H1 (cell line): ENCODE data around the gene FAM53B. TPM values are rescaled to one million over a fixed set of nuclear protein-coding genes. Genes with fewer than 3 reads are reported as not detected.

Experiments
- CTCF ChIA-PET: fragments of 300-600 bp; sonication (Branson Sonifier 250); formaldehyde crosslinking; loops from one replicate; lab custom pipeline; 2021; ENCODE audit not compliant: partially characterized antibody; lab: Charles Lee
- POLR2A ChIA-PET: fragments of 300-600 bp; sonication (Branson Sonifier 250); formaldehyde crosslinking; loops from one replicate; lab custom pipeline; 2021; ENCODE audit warnings: inconsistent platforms; ENCODE audit not compliant: partially characterized antibody; lab: Charles Lee
- DNase-seq, 2 experiments: peaks; one replicate each; pipeline versions ENCODE4 v3.0.0 to v3.0.0-alpha.2; 2010 to 2022; ENCODE audit warnings: low spot score in 2 of 2, low read depth in 1 of 2, mixed read lengths in 1 of 2
- FAIRE-seq: peaks from 2 replicates; lab custom pipeline; 2011; peaks lifted over from hg19 to GRCh38; lab: Jason Lieb, UNC
- H2AFZ ChIP-seq: 2 replicates; pipeline ENCODE4 v1.8.1; 2012; ENCODE audit warnings: low read length, inconsistent platforms
- H2AK5ac ChIP-seq: 2 replicates; pipeline ENCODE4 v1.6.1; 2013; ENCODE audit warnings: low read depth, low read length
- H2BK120ac ChIP-seq: replicated peaks from 2 replicates; pipeline ENCODE3; 2013; ENCODE audit warnings: low read depth, low read length, inconsistent platforms
- H2BK12ac ChIP-seq: 2 replicates; pipeline ENCODE4 v1.6.1; 2013; ENCODE audit warnings: low read depth, low read length
- H2BK15ac ChIP-seq: 2 replicates; pipeline ENCODE4 v1.6.1; 2013; ENCODE audit warnings: low read length
- H2BK20ac ChIP-seq: 2 replicates; pipeline ENCODE4 v1.6.1; 2013; ENCODE audit warnings: low read length
- H2BK5ac ChIP-seq: 2 replicates; pipeline ENCODE4 v1.6.1; 2013; ENCODE audit warnings: low read depth, low read length
- H3K14ac ChIP-seq: 2 replicates; pipeline ENCODE4 v1.6.1; 2013; ENCODE audit warnings: inconsistent platforms; ENCODE audit not compliant: insufficient read length
- H3K18ac ChIP-seq: 2 replicates; pipeline ENCODE4 v1.6.1; 2013; ENCODE audit warnings: low read length; ENCODE audit errors: extremely low read depth
- H3K23ac ChIP-seq: 2 replicates; pipeline ENCODE4 v1.6.1; 2013; ENCODE audit warnings: inconsistent platforms; ENCODE audit not compliant: insufficient read length
- H3K23me2 ChIP-seq: 2 replicates; pipeline ENCODE4 v1.6.1; 2013; ENCODE audit warnings: low read depth, low read length
- H3K27ac ChIP-seq: 2 replicates; pipeline ENCODE4 v1.6.1; 2011; ENCODE audit warnings: low read depth, low read length, inconsistent platforms
- H3K27me3 ChIP-seq, 4 experiments: replicated peaks in 1 of 4; 1 replicate in 1 of 4; 2 replicates in 3 of 4; pipeline versions ENCODE4 v1.6.1 to v1.8.1; 2011 to 2013; ENCODE audit warnings: low read length in 3 of 4, mild to moderate bottlenecking in 3 of 4, inconsistent platforms in 2 of 4, mixed read lengths in 2 of 4, moderate library complexity in 1 of 4; ENCODE audit not compliant: control insufficient read depth in 3 of 4, insufficient read depth in 3 of 4; ENCODE audit errors: extremely low read depth in 1 of 4
- H3K36me3 ChIP-seq, 4 experiments: 2 replicates each; pipeline versions ENCODE4 v1.6.1 to v1.8.1; 2011 to 2013; ENCODE audit warnings: mild to moderate bottlenecking in 4 of 4, low read length in 3 of 4, moderate library complexity in 2 of 4, control low read depth in 1 of 4, inconsistent platforms in 1 of 4; ENCODE audit not compliant: insufficient read depth in 4 of 4, control insufficient read depth in 2 of 4
- H3K4ac ChIP-seq: replicated peaks from 2 replicates; pipeline ENCODE3; 2013; ENCODE audit warnings: low read length, low read depth, mixed read lengths, inconsistent platforms; ENCODE audit not compliant: insufficient read length
- H3K4me1 ChIP-seq, 4 experiments: replicated peaks in 1 of 4; 1 replicate in 1 of 4; 2 replicates in 3 of 4; pipeline versions ENCODE4 v1.6.1 to v1.8.1; 2011 to 2013; ENCODE audit warnings: low read length in 3 of 4, inconsistent platforms in 2 of 4, mixed read lengths in 1 of 4; ENCODE audit not compliant: insufficient read depth in 4 of 4, control insufficient read depth in 3 of 4
- H3K4me2 ChIP-seq, 2 experiments: 2 replicates each; pipeline versions ENCODE4 v1.6.1 to v1.8.1; 2011 to 2013; ENCODE audit warnings: low read depth in 2 of 2, low read length in 2 of 2, control low read depth in 1 of 2, inconsistent platforms in 1 of 2, mild to moderate bottlenecking in 1 of 2; ENCODE audit not compliant: insufficient read depth in 1 of 2
- H3K4me3 ChIP-seq, 4 experiments: fragments of 200-600, 300-600 bp in 1 of 4; sonication (generic), shearing (Covaris generic), sonication (Bioruptor Twin) in 1 of 4; 2 replicates each; pipeline versions ENCODE4 v1.5.1 to v1.8.1; 2011 to 2016; ENCODE audit warnings: low read length in 4 of 4, low read depth in 3 of 4, control low read depth in 2 of 4, inconsistent platforms in 2 of 4, mild to moderate bottlenecking in 2 of 4, mixed read lengths in 1 of 4, moderate library complexity in 1 of 4; ENCODE audit not compliant: insufficient read depth in 2 of 4; ENCODE audit errors: extremely low read depth in 1 of 4
- H3K56ac ChIP-seq: replicated peaks from 2 replicates; pipeline ENCODE3; 2013; ENCODE audit warnings: low read depth, mild to moderate bottlenecking, mixed read lengths, low read length, inconsistent platforms; ENCODE audit not compliant: insufficient read length
- H3K79me1 ChIP-seq: 2 replicates; pipeline ENCODE4 v1.6.1; 2013; ENCODE audit warnings: low read depth, low read length, control low read depth
- H3K79me2 ChIP-seq, 2 experiments: 2 replicates each; pipeline versions ENCODE4 v1.6.1 to v1.8.1; 2012 to 2013; ENCODE audit warnings: low read length in 2 of 2, mild to moderate bottlenecking in 2 of 2, inconsistent platforms in 1 of 2; ENCODE audit not compliant: insufficient read depth in 2 of 2, control insufficient read depth in 1 of 2
- H3K9ac ChIP-seq, 4 experiments: replicated peaks in 1 of 4; 1 replicate in 1 of 4; 2 replicates in 3 of 4; pipeline versions ENCODE4 v1.6.1 to v1.8.1; 2011 to 2013; ENCODE audit warnings: low read depth in 3 of 4, low read length in 3 of 4, control low read depth in 2 of 4, mild to moderate bottlenecking in 2 of 4, moderate library complexity in 2 of 4, inconsistent platforms in 1 of 4; ENCODE audit errors: extremely low read depth in 1 of 4
- H3K9me3 ChIP-seq, 2 experiments: 2 replicates each; pipeline versions ENCODE4 v1.6.1 to v1.8.1; 2012 to 2013; ENCODE audit warnings: mild to moderate bottlenecking in 2 of 2, moderate library complexity in 2 of 2, control low read depth in 1 of 2, inconsistent platforms in 1 of 2, low read depth in 1 of 2, low read length in 1 of 2, mixed read lengths in 1 of 2; ENCODE audit not compliant: insufficient read depth in 2 of 2
- H4K20me1 ChIP-seq, 2 experiments: replicated peaks in 1 of 2; 2 replicates each; pipeline versions ENCODE3 to v1.8.1; 2011 to 2013; ENCODE audit warnings: inconsistent platforms in 2 of 2, low read length in 2 of 2, mild to moderate bottlenecking in 1 of 2; ENCODE audit not compliant: insufficient read depth in 2 of 2, control insufficient read depth in 1 of 2
- H4K5ac ChIP-seq: 2 replicates; pipeline ENCODE4 v1.6.1; 2013; ENCODE audit warnings: low read length, low read depth, mixed read lengths, inconsistent platforms; ENCODE audit not compliant: insufficient read length
- H4K8ac ChIP-seq: 2 replicates; pipeline ENCODE4 v1.8.0; 2013; ENCODE audit warnings: mild to moderate bottlenecking, moderate library complexity, low read length, inconsistent platforms; ENCODE audit not compliant: insufficient read depth; ENCODE audit errors: extremely low read depth
- H4K91ac ChIP-seq: replicated peaks from 2 replicates; pipeline ENCODE3; 2013; ENCODE audit warnings: low read length, mixed read lengths, inconsistent platforms; ENCODE audit not compliant: insufficient read length
- HDAC2 ChIP-seq, 2 experiments: fragments of 300-600 bp in 1 of 2; sonication (generic) in 1 of 2; IDR thresholded peaks; 2 replicates each; pipeline ENCODE4 v1.6.1; 2011 to 2012; ENCODE audit warnings: low read depth in 2 of 2, low read length in 2 of 2, mild to moderate bottlenecking in 2 of 2, moderate library complexity in 2 of 2, borderline replicate concordance in 1 of 2, inconsistent platforms in 1 of 2
- JUN ChIP-seq: IDR thresholded peaks from 2 replicates; pipeline ENCODE4 v1.6.1; 2011; ENCODE audit warnings: low read depth, mild to moderate bottlenecking, improper control_type of control experiment, low read length
- SIN3A ChIP-seq, 2 experiments: IDR thresholded peaks in 1 of 2; conservative IDR thresholded peaks in 1 of 2; 2 replicates each; pipeline ENCODE4 v1.6.1; 2011 to 2012; ENCODE audit warnings: low read length in 2 of 2, improper control_type of control experiment in 1 of 2, low read depth in 1 of 2, mild to moderate bottlenecking in 1 of 2
- SUZ12 ChIP-seq: fragments of 200-600 bp; sonication (generic); IDR thresholded peaks from 2 replicates; pipeline ENCODE4 v1.6.1; 2012; ENCODE audit warnings: mild to moderate bottlenecking, inconsistent platforms, low read length, moderate library complexity, mixed read lengths
- WGBS, 2 experiments: shearing (Covaris generic) in 1 of 2; methylation state at CpG; one replicate each; pipeline versions ENCODE4 v1.1.6 to v1.1.7; 2013 to 2015; ENCODE audit warnings: low lambda C conversion rate in 2 of 2, mixed read lengths in 2 of 2, inconsistent platforms in 1 of 2, low coverage in 1 of 2, missing lambda C conversion rate in 1 of 2; ENCODE audit not compliant: insufficient replicate concordance in 2 of 2, insufficient coverage in 1 of 2, insufficient read length in 1 of 2; ENCODE audit errors: extremely low coverage in 1 of 2, missing lambda C conversion rate in 1 of 2; 5-methylcytosine and 5-hydroxymethylcytosine counted together
- polyA plus RNA-seq, 7 experiments: library from polyadenylated mRNA; depleted of rRNA in 3 of 7; stranded (reverse) in 5 of 7; unstranded in 2 of 7; fragments of >200 nt in 5 of 7; fragments of 200-250 nt in 2 of 7; gene quantifications; 1 replicate in 5 of 7; 2 replicates in 1 of 7; 4 replicates in 1 of 7; pipeline versions ENCODE4 v1.2.1 to v1.2.3, GENCODE V29; 2011 to 2013; ENCODE audit warnings: missing spikeins in 2 of 7, mixed read lengths in 2 of 7
- total RNA-seq: library from RNA; stranded (reverse); fragmentation: NEBNext Ultra II Directional; extraction: Animal tissue kit (Norgen Biotek cat#: 25700); gene quantifications from 2 replicates; pipeline ENCODE4 v1.2.1, GENCODE V29; 2021

Gene FAM53B
- total and polyA plus RNA-seq, 2 of the 8 experiments (the other 6 are each of a cell fraction or from before 2014, with no cell fraction given), result 5.3 to 14.4 TPM

- Histone ChIP-seq H3K9me3 (no peaks in the 10 kb centered on the region), H2BK5ac (0 out of 2 replicates have a peak overlapping the region, but pooled peaks have one; percentile 30), H3K4me3 (no peak overlapping the region), H2BK120ac (no peak overlapping the region), H3K27me3 (no peaks in the 10 kb centered on the region), H4K20me1 (no peaks in the 10 kb centered on the region), H2AK5ac (no peak overlapping the region), H3K36me3 (peaks cover 0 to 3% (median 0%) of the 10 kb centered on the region in 4 experiments; a peak in 1 of 8 replicates), H3K27ac (no peak overlapping the region), H3K14ac (no peak overlapping the region), H3K18ac (no peak overlapping the region), H4K5ac (no peak overlapping the region), H3K23me2 (no peaks in the 10 kb centered on the region), H3K4me1 (peaks cover 0 to 4% (median 1%) of the 10 kb centered on the region in 4 experiments; a peak in 4 of 7 replicates), H3K9ac (no peak overlapping the region), H4K91ac (no peak overlapping the region), H4K8ac (no peak overlapping the region), H3K79me1 (no peaks in the 10 kb centered on the region; the same call in 1 of the 2 replicates), H2AFZ (no peak overlapping the region), H3K56ac (no peak overlapping the region), H2BK20ac (no peak overlapping the region), H3K4me2 (no peak overlapping the region), H2BK12ac (no peak overlapping the region), H3K23ac (no peak overlapping the region), H3K4ac (no peak overlapping the region), H3K79me2 (no peaks in the 10 kb centered on the region), H2BK15ac (no peak overlapping the region)
- ChIA-PET CTCF (interaction anchor here (0.9 to 1.4 kb wide), 3 partner anchors 14 to 77 kb away, joined by 3 to 6 read pairs (median 4); no protein-coding TSS in a partner anchor), POLR2A (no interaction called here)
- FAIRE-seq, result no peak
- TF ChIP-seq SIN3A (conservative IDR thresholded peaks at IDR 0.05 in 1 of 2, IDR thresholded peaks at IDR 0.05 in 1 of 2; ENCODE audit: low read depth in 1 of 2, low read length in 2 of 2) (no peak), HDAC2 (IDR thresholded peaks at IDR 0.05; ENCODE audit: borderline replicate concordance in 1 of 2, low read depth in 2 of 2, low read length in 2 of 2) (no peak), SUZ12 (no peak), JUN (no peak)
- WGBS, 2 experiments, result 80% methylated on average over 7 of the region's 13 CpGs; no CpG with 5 or more reads in 1 of the 2 experiments
- DNase-seq, result no peak
These were observed 50.8 kb downstream of the FAM53B start for GRCh38 chr10:124693396-124693795.
